Epithelial cell of proximal tubule (primary cell): ENCODE data around the gene ACTR6. TPM values are rescaled to one million over a fixed set of nuclear protein-coding genes. Genes with fewer than 3 reads are reported as not detected.
"Not testable (repeated sequence)": the region's sequence is repeated elsewhere in the genome, so short reads cannot be mapped to it uniquely, and the experiment has no call there.

Experiments
- DNase-seq: peaks from one replicate; pipeline ENCODE4 v3.0.0-alpha.2; 2011; ENCODE audit warnings: low read depth
- H3K4me3 ChIP-seq: 2 replicates; pipeline ENCODE4 v1.5.1; 2011; ENCODE audit warnings: low read depth, mild to moderate bottlenecking, low read length
- total RNA-seq: library from RNA; depleted of rRNA; stranded (reverse); fragments of >200 nt; gene quantifications from 2 replicates; pipeline ENCODE4 v1.2.3, GENCODE V29; 2015
- TF ChIP-seq, protein P1 (sequence below): conservative IDR thresholded peaks from 2 replicates; pipeline ENCODE4 v1.5.1; 2012; ENCODE audit warnings: low read depth, mild to moderate bottlenecking, low read length

The ACTR6 gene
- total RNA-seq, 1 donor from 2014 or later = 37.8 TPM

DNA sequence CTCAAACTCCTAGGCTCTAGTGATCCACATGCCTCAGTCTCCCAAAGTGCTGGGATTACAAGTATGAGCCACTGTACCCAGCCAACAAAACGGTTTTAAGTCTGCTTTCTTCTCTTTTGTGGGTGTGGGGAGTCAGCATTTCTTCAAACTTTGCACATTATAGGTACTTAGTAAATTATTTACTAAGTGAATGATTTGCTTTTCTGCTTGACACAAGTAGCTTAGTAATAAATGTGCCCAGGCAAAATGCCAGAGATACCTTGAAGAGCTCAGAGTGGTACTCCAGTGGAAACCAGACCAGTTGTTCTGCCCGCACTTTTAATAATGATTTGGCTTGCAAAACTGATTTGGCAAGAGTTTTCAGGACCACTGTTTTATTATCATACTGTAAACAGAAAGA, 51.3 kb downstream of the ACTR6 start:
- DNase-seq = peak; percentile 83
- H3K4me3 ChIP-seq = no peak overlapping the region
- TF ChIP-seq, protein P1, sequence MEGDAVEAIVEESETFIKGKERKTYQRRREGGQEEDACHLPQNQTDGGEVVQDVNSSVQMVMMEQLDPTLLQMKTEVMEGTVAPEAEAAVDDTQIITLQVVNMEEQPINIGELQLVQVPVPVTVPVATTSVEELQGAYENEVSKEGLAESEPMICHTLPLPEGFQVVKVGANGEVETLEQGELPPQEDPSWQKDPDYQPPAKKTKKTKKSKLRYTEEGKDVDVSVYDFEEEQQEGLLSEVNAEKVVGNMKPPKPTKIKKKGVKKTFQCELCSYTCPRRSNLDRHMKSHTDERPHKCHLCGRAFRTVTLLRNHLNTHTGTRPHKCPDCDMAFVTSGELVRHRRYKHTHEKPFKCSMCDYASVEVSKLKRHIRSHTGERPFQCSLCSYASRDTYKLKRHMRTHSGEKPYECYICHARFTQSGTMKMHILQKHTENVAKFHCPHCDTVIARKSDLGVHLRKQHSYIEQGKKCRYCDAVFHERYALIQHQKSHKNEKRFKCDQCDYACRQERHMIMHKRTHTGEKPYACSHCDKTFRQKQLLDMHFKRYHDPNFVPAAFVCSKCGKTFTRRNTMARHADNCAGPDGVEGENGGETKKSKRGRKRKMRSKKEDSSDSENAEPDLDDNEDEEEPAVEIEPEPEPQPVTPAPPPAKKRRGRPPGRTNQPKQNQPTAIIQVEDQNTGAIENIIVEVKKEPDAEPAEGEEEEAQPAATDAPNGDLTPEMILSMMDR = no peak

DNA sequence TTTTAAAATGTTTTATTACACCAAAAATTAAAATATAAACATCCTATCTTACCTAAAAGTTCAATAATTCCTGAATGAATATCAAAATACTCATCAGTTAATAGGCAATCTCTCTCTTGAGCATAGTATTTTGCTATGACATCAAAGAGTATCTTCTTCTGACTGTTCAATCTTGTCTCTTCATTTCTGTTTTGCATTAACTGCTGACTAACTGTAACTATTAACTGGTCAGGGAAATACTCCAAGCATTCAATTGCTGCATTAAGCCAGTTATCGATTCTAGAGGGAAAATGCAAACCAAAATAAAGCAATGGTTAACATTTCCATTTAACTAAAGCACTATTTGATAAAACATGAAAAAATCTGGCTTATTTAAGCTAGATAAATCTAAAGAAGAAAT, 52.8 kb downstream of the ACTR6 start:
- TF ChIP-seq, protein P1 = no peak
- DNase-seq = no peak
- no peak overlapping the region for H3K4me3 ChIP-seq

DNA sequence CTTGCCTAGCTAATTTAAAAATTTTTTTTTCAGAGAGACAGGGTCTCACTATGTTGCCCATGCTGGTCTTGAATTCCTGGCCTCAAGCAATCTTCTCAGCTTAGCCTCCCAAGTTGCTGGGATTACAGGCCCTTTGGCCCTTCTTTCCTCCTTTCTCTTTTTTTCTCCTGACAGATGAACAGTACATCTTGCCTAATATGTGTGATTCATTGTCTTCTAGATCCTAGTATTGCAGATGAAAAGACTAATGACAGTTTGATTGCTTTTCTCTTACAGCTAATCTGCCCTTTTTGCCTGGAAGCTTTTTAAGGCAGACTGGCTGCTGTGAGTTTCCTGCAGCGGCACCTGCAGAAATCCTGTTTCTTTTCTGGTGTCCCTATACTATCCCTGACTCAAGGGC, 54.3 kb downstream of the ACTR6 start:
- DNase-seq = no peak
- TF ChIP-seq, protein P1 = no peak
- no peak overlapping the region for H3K4me3 ChIP-seq

DNA sequence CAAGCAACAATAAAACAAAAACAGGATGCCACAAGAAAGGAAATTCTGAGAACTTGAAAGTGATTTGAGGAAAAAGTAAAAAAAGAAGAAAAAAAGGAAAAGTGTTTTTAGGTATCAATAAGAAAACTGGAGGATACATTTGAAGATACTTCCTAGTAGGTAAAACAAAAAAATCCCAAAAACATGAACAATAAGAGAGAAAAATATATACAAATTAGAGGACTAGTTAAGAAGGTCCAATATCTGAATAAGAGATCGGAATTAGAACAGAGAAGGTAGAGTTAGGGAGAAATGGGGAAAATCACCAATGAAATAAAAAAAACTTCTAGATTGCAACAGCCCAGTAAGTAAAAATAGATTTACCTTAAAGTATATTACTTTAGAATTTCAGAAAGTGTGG, 57.5 kb downstream of the ACTR6 start:
- DNase-seq = no peak
- TF ChIP-seq, protein P1 = no peak

DNA sequence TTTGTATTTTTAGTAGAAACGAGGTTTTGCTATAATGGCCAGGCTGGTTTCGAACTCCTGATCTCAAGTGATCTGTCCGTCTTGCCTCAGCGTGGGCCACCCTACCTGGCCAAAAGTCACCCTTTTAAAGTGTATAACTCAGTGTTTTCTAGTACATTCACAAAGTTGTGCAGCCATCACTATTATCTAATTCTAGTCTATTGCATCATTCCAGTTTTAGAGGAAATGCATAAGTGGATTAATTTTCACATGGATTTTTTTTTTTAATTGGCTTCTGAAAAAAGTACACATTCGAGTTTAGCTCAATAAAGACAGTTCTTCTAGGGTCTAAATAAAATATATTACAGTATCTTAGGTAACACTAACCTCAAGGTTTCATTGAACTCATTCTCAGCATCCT, 62.5 kb downstream of the ACTR6 start:
- DNase-seq = no peak
- TF ChIP-seq, protein P1 = no peak
- no peak overlapping the region for H3K4me3 ChIP-seq

More for the DNA sequence above, 57.5 kb downstream of the ACTR6 start:
- H3K4me3 ChIP-seq = no peak overlapping the region

DNA sequence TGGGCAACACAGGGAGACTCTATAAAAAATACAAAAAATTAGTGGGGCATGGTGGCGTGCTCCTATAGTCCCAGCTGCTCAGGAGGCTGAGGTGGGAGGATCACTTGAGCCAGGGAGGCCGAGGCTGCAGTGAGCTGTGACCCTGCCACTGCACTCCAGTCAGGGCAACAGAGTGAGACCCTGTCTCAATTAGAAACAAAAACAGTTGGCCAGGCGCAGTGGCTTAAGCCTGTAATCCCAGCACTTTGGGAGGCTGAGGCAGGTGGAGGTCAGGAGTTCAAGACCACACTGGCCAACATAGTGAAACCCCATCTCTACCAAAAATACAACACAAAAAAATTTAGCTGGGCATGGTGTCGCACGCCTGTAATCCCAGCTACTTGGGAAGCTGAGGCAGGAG, 64.5 kb downstream of the ACTR6 start:
- not testable (repeated sequence) for DNase-seq, H3K4me3 ChIP-seq

DNA sequence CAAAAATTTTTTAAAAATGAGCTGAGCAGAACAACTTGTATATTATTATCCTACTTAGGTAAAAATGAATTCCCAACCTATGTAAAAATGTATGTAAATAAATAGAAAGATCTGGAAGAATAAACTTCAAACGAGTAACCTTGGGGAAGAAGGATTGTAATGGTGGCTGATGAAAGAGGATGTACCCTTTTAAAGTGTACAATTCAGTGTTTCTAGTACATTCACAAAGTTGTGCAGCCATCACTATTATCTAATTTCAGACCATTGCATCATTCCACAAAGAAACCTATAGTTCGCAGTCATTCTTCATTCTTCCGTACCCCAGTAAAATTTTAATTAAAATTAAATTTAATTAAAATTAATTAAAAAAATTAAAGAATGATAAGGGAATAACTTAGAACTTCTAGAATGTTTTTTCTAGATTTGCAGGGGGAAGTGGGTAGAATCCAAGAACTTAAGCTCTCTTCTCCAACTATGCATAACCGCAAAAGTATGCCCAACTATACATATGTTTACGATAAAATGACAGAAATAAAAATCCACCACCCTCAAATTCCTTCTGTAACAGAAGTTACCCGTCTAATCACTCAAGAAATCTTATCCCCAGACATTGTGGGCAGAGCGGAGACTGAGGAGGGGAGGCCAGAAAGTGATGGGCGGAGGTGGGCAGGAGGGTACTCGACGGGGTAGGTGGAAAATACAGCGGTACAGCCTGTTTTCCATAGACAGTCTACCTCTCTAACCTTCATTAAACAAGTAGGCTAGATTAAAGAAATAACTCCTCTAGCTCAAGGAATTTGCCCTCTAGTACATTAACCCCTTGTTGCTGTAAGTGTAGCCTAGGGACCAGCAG, 65.3 kb downstream of the ACTR6 start:
- peak overlapping the region; percentile 88 for H3K4me3 ChIP-seq
- DNase-seq = no peak
- TF ChIP-seq, protein P1 = no peak
